H54 (cell line): ENCODE results near the gene TIPRL.

Experiments
- DNase-seq: peaks from one replicate; pipeline ENCODE4 v3.0.0; 2011; ENCODE audit warnings: low spot score, mixed read lengths; ENCODE audit not compliant: insufficient read length
- FAIRE-seq: peaks from 3 replicates; lab custom pipeline; 2011; peaks lifted over from hg19 to GRCh38; lab: Jason Lieb, UNC
- POLR2A ChIP-seq: IDR thresholded peaks from 2 replicates; pipeline ENCODE4 v1.6.1; 2011; ENCODE audit warnings: low read depth, mild to moderate bottlenecking, low read length

The TIPRL gene

GRCh38 chr1:168235937-168236336 lies 57.2 kb downstream of the TIPRL start:
- FAIRE-seq (no peak), DNase-seq (no peak)
- TF ChIP-seq POLR2A: no peak

GRCh38 chr1:168236836-168237611 lies 58.3 kb downstream of the TIPRL start:
- DNase-seq (no peak), FAIRE-seq (no peak)
- no peak for TF ChIP-seq POLR2A

DNA sequence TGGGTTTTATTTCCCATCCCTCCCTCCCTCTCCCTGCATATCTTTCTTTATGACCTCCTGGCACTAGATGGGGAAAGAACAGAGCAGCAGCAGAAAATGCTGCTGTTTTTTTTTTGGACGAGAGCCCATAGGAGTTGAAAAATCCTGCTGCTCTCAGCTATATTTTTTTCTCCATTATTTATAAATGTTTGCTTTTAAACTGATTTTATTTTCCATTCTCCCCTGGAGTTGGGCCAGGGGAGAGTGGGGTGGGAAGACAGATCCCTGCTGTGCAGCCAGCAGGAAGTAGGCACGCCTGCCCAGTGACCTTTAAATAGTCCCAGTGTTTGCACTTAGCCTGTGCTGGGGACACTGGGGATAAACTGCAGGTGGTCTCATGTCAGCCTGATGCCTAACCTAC lies 64.4 kb downstream of the TIPRL start:
- TF ChIP-seq POLR2A: no peak
- no peak for FAIRE-seq
- DNase-seq: no peak

GRCh38 chr1:168243636-168244212 lies 65.0 kb downstream of the TIPRL start:
- no peak for FAIRE-seq
- TF ChIP-seq POLR2A: no peak
- no peak for DNase-seq

DNA sequence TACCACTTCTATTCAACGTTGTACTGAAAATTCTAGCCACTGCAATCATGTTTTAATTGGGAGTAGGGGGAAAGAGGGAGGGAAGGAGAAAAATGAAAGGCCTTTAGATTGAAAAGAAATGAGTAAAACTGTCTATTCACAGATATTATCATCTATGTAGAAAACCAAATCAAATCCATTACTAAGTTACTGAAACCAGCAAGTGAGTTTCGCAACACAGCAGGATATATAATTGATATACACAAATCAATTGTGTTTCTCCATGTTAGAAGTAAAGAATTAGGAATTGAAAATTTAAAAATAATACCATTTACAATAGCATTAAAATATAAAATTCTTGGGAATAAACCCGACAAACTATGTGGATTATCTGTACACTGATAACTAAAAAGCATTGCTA lies 66.3 kb downstream of the TIPRL start:
- no peak for FAIRE-seq
- TF ChIP-seq POLR2A: no peak
- no peak for DNase-seq

DNA sequence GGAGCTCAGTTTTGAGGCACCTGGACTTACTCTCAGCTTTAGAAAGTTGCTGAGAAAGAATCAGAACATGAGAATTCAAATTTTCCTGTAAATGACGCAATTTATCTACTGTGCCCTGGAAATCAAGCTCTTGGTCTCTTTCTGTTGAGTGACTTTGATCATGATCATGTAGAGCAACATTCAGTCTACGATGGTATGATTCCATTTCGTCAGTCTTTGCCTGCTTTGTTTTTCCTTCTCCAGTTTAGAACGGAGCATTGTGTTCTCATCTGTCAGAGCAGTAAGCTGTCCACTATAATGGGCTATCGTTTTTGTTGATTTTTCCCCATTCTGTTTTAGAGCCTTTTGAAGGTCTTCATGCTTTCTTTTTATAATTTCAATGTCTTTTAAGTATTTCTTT lies 67.7 kb downstream of the TIPRL start:
- no peak for FAIRE-seq
- TF ChIP-seq POLR2A: no peak
- no peak for DNase-seq
